GM18520 (cell line): ENCODE data around the gene CAV1.

Source experiments
- ATAC-seq: cut with Tn5 transposase; IDR thresholded peaks from one replicate; pipeline ENCODE4 v1.9.1; 2021; ENCODE audit not compliant: unreplicated experiment

The CAV1 gene

GRCh38 chr7:116503835-116504234 lies 21.0 kb upstream of the CAV1 start:
- ATAC-seq, result no peak

- ATAC-seq, result no peak
Observed at GRCh38 chr7:116505278-116505677, 19.6 kb upstream of the CAV1 start.

- ATAC-seq, result no peak
Observed at GRCh38 chr7:116505823-116506222, 19.0 kb upstream of the CAV1 start.

- no peak for ATAC-seq
Observed at GRCh38 chr7:116509982-116510579, 14.8 kb upstream of the CAV1 start.

- ATAC-seq, result no peak
Observed at GRCh38 chr7:116510795-116511194, 14.0 kb upstream of the CAV1 start.

- ATAC-seq, result peak; percentile 99
Observed at GRCh38 chr7:116511552-116512519, 13.0 kb upstream of the CAV1 start.

- no peak for ATAC-seq
Observed at GRCh38 chr7:116512520-116513188, 12.2 kb upstream of the CAV1 start.

GRCh38 chr7:116515584-116515983 lies 9.3 kb upstream of the CAV1 start:
- ATAC-seq, result no peak

- no peak for ATAC-seq
Observed at GRCh38 chr7:116516324-116516723, 8.5 kb upstream of the CAV1 start.

- no peak for ATAC-seq
Observed at GRCh38 chr7:116517626-116518025, 7.2 kb upstream of the CAV1 start.

GRCh38 chr7:116518961-116519360 lies 5.9 kb upstream of the CAV1 start:
- ATAC-seq, result no peak

- no peak for ATAC-seq
Observed at GRCh38 chr7:116521046-116521664, 3.7 kb upstream of the CAV1 start.

- no peak for ATAC-seq
Observed at GRCh38 chr7:116522247-116522646, 2.6 kb upstream of the CAV1 start.

GRCh38 chr7:116524221-116524608 lies 621 bp upstream of the CAV1 start:
- no peak for ATAC-seq

- no peak for ATAC-seq
Observed at GRCh38 chr7:116525298-116525912, 569 bp downstream of the CAV1 start.

- ATAC-seq, result peak; percentile 87
Observed at GRCh38 chr7:116525913-116526861, 1.4 kb downstream of the CAV1 start.

- ATAC-seq, result no peak
Observed at GRCh38 chr7:116526897-116527296, 2.1 kb downstream of the CAV1 start.

- ATAC-seq, result no peak
Observed at GRCh38 chr7:116527521-116527920, 2.7 kb downstream of the CAV1 start.

GRCh38 chr7:116528008-116528789 lies 3.4 kb downstream of the CAV1 start:
- ATAC-seq, result no peak
